ENCODE measurements around the gene LAMTOR1. TPM values are rescaled to one million over a fixed set of nuclear protein-coding genes. Genes with fewer than 3 reads are reported as not detected.

Gene LAMTOR1
- total RNA-seq, 1 donor from 2014 or later = 148 TPM

DNA sequence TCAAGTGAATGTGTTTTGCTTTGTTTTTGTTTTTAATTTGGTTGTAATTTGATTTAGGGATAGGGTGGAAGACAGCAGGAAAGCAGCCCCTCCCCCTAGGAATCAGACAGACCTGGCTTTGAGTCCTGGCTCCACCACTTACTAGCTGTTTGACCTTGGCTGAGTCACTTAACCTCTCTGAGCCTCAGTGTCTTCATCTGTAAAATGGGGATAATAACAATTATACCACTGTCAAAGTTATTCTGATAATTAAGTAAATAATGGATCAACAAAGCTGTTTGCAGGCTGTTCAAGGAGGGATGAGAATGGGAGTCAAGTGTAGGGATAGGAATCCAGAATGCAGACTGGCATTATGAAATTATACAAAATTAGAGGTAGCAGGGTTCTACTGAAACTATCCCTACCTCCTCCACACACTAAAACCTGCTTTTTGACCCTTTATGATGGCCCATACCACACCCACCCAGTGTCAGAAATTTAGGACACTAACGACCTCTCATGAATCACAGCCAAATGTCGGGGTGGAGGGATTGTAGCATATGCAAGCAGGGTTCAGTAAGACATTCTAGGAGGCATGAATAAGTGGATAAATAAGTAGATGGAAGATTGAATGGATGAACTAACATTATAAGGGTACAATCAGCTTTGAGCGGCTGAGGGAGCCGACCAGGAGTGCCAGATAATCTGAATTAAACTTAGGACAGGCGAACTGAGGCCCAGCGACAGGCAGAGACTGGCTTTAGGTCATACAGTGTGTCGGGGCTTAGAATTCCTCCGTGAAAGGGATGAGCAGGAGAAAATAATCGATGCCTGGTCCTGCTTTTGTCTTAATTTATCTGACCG is 8.4 kb upstream of the LAMTOR1 start:
- intact Hi-C loops (cut with DNase I) = loop anchor here (1.0 to 5.0 kb wide), 7 partner anchors 8 to 325 kb away; partner anchors contain the start of genes CLPB, LAMTOR1, LRRC51 and NUMA1
- Histone ChIP-seq H3K27ac (peak overlapping the region; percentile 95 to 97), H3K36me3 (no peaks in the 10 kb centered on the region), H3K9me3 (no peaks in the 10 kb centered on the region), H3K27me3 (no peaks in the 10 kb centered on the region), H3K4me1 (peaks cover 3 to 10% of the 10 kb centered on the region in 2 donors), H3K4me3 (peak overlapping the region; percentile 69 to 77)
- no peak for DNase-seq (ENCODE audit: low spot score in 2 of 2)
- no peak for TF ChIP-seq CTCF (IDR thresholded peaks at IDR 0.05)

DNA sequence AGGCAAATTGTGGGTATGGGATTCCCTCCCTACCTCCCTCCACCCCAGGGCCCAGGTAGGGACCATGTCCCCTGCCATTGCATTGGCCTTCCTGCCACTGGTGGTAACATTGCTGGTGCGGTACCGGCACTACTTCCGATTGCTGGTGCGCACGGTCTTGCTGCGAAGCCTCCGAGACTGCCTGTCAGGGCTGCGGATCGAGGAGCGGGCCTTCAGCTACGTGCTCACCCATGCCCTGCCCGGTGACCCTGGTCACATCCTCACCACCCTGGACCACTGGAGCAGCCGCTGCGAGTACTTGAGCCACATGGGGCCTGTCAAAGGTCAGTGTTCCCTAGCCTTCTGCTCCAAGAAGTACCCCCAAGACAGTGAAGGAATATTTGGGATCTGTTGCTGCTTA is 2.8 kb upstream of the LAMTOR1 start, which contains the start of gene TOMT:
Gene TOMT, plus strand, starts transcription at position 37 of the 400 bp plus-strand sequence. Its CDS starts 28 bp downstream, at position 65.
- intact Hi-C loops (cut with DNase I) = no loop called here
- Histone ChIP-seq H3K27me3 (no peaks in the 10 kb centered on the region), H3K4me1 (peaks cover 10 to 18% of the 10 kb centered on the region in 2 donors), H3K4me3 (no peak within 1 kb of the TSS), H3K36me3 (no peaks in the 10 kb centered on the region), H3K27ac (no peak within 1 kb of the TSS), H3K9me3 (no peaks in the 10 kb centered on the region)
- no peak for DNase-seq (ENCODE audit: low spot score in 2 of 2)
- no peak for TF ChIP-seq CTCF (IDR thresholded peaks at IDR 0.05)

GRCh38 chr11:72103754-72104167 is 664 bp upstream of the LAMTOR1 start:
- DNase-seq (ENCODE audit: low spot score in 2 of 2) = no peak
- Histone ChIP-seq H3K27ac (peak overlapping the region; percentile 86 to 94), H3K9me3 (no peaks in the 10 kb centered on the region), H3K36me3 (peaks cover 3 to 7% of the 10 kb centered on the region in 2 donors), H3K4me1 (peaks cover 10 to 18% of the 10 kb centered on the region in 2 donors), H3K27me3 (no peaks in the 10 kb centered on the region), H3K4me3 (peak overlapping the region; percentile 38 to 78)
- intact Hi-C loops (cut with DNase I) = loop anchor here (1.0 to 5.0 kb wide), 5 partner anchors 9 to 134 kb away; partner anchors contain the start of genes ANAPC15, LRRC51 and NUMA1
- TF ChIP-seq CTCF (IDR thresholded peaks at IDR 0.05) = peak in 2 of 3 experiments; percentile 4 to 6

DNA sequence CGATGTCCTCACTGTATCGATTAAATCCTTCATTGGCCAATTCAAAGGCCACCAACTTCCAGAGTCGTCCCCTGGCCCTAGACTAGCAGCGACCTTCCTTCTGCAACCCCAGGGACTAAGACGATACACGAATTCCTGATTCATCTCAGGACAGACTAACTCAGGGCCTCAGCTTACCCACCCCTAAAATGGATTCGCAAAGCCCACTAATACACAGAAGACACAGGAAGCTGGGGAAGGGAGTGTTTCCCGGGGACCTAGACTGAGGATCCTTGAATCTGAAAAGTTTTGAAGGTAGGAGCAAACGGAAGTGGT is 509 bp downstream of the LAMTOR1 start:
- intact Hi-C loops (cut with DNase I) = loop anchor here (2.0 to 5.0 kb wide), 3 partner anchors 62 to 135 kb away; no protein-coding TSS in a partner anchor
- DNase-seq (ENCODE audit: low spot score in 2 of 2) = no peak
- Histone ChIP-seq H3K36me3 (peaks cover 15 to 19% of the 10 kb centered on the region in 2 donors), H3K27ac (peak overlapping the region; percentile 86 to 94), H3K27me3 (no peaks in the 10 kb centered on the region), H3K4me1 (peaks cover 10 to 18% of the 10 kb centered on the region in 2 donors), H3K4me3 (peak overlapping the region; percentile 78 to 80), H3K9me3 (no peaks in the 10 kb centered on the region)
- TF ChIP-seq CTCF (IDR thresholded peaks at IDR 0.05) = no peak

- peak overlapping the region; percentile 86 to 94 for H3K27ac ChIP-seq
- H3K4me1 ChIP-seq = peaks cover 10 to 18% of the 10 kb centered on the region in 2 donors
- H3K9me3 ChIP-seq = no peaks in the 10 kb centered on the region
- DNase-seq (ENCODE audit: low spot score in 2 of 2) = no peak
- no peak for TF ChIP-seq CTCF (IDR thresholded peaks at IDR 0.05)
- H3K36me3 ChIP-seq = peaks cover 19 to 23% of the 10 kb centered on the region in 2 donors
- intact Hi-C loops (cut with DNase I) = loop anchor here (2.0 to 5.0 kb wide), 3 partner anchors 61 to 135 kb away; no protein-coding TSS in a partner anchor
- H3K27me3 ChIP-seq = no peaks in the 10 kb centered on the region
- peak overlapping the region; percentile 78 to 80 for H3K4me3 ChIP-seq
Measured at GRCh38 chr11:72102162-72102561, 935 bp downstream of the LAMTOR1 start.

All from ascending aorta (tissue), 2 donors.